Activated T-cell treated with anti-CD3 and anti-CD28 coated beads for 48 hours (primary cell): ENCODE results near the gene KIRREL1.

ENCODE experiments used
- DNase-seq: peaks from one replicate; pipeline ENCODE4 v3.0.0-alpha.2; 2020; ENCODE audit warnings: low read depth

Gene KIRREL1

DNA sequence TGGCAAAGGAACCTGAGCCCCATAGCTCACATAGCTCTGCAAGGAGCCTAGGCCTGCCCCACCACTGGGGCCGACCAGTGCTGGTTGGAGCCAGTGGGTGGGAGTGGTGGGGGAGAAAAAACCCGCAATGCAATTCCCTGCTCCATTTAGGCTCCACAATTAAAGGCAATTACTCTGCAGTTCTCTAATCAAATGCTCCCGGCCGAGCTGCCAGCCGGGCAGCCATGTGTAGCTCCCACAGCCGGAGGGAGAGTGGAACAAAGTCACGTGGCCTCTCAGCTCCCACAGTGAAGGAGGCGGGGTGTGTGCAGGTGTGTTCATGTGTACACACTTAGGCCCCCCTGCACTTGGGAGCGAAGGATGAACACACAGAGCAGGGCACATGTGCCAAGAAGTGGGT lies 81.6 kb downstream of the KIRREL1 start:
- no peak for DNase-seq

DNA sequence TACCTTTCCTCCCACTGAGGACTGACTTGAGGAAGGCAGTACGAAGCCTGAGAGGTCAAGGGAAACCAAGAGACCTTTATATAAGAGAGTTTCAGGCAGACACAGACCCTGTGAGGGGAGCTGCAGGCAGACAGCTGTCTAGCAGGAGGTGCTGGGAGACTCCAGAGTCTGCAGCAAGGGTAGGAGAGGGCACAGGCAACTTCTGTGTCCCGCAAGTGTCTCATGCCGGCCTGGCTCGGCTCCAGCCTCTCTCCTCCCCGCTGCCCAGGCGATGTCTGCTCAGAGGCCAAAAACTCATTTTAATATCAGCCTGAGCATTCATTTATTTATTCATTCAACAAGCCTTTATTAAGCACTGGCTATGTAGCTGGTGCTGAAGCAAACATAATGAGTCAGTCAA lies 83.0 kb downstream of the KIRREL1 start:
- no peak for DNase-seq

DNA sequence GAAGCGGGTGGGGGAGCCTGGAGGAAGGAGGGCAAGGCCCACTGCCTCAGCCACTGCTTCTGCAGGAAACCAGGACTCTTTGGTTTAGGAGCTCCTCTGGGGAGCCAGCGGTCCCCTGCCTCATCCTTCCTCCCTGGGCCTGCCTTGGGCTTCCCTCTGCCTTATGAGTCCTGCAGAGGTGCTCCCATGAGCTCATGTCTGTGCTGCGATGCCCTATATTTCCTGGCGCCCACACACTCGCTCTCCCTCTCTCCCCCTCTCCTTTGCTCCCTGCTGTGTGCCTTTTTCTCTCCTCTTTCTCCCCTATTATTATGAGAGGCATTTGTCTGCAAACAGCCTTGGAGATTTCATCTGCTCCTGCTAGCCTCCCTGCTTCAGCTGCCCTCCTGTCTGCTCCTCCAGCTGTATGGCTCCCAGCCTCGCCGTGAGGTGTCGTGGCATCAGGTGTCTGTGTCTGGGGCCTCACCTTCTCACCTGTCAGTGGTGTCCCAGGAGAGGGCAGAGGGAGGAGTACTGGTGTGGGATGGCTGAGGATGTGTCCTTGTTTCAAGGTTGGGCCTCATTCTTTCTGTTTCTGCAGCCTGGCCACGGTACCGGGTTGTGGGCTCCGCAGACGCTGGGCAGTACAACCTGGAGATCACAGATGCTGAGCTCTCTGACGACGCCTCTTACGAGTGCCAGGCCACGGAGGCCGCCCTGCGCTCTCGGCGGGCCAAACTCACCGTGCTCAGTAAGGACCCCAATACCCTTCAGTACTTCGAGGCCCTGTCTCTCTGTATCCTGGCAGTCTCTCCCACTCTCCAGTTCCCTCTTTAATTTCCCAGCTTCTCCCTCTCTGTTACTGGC lies 84.2 kb downstream of the KIRREL1 start:
- no peak for DNase-seq

DNA sequence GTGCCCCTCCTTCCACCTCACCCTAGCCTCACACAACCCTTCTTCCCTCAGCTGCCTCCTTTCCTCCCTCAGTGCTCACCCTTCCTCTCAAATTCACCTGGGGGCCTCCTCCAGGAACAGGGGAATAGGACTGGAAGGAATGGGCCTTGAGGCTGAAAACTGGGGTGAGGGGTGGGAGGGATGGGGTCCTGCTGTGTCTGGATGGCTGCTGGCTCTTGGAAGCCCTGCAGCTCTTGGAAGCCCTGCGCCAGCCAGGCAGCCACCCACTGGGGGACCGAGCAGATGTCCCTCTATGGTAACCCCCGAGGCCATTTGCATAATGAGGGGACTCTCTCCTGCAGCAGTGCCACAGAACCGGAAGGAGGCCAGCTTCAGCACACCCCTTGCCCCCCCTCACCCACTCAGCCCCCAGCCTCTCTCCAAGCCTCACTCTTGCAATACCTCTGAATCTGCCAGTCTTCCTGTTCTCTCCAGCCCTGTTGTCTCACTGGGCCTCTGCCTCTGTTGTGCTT lies 85.2 kb downstream of the KIRREL1 start:
- DNase-seq = no peak

DNA sequence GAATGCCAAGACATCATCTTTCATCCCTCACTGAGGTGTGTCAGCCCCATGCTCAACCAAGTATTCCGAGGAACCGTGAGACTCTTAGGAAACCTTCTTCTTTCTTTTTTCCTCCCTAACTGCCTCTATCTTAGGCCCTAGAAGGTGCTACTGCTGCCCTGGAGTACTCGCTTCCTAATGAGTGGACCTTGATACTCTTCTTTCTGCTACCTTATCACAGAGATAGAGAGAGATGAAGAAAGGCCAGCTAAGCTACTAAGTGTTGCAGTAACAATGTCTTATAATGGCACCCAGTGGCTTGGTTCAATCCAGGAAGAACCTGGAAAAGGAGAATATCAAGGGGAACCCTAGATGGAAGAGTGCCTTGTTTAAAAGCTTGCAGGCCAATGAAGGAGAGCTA lies 86.6 kb downstream of the KIRREL1 start:
- DNase-seq = no peak

DNA sequence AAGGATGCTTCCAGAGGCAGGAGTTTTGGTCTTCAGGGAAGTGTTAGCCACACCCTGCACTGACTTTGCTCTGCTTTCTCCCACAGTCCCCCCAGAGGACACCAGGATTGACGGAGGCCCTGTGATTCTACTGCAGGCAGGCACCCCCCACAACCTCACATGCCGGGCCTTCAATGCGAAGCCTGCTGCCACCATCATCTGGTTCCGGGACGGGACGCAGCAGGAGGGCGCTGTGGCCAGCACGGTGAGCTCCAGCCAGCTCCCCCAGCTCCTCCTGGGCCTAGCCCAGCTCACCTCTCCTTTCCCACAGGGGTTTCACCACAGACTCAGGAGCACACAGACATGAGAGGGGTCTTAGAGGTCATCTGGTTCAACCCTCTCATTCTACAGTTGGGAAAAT lies 90.9 kb downstream of the KIRREL1 start:
- no peak for DNase-seq

DNA sequence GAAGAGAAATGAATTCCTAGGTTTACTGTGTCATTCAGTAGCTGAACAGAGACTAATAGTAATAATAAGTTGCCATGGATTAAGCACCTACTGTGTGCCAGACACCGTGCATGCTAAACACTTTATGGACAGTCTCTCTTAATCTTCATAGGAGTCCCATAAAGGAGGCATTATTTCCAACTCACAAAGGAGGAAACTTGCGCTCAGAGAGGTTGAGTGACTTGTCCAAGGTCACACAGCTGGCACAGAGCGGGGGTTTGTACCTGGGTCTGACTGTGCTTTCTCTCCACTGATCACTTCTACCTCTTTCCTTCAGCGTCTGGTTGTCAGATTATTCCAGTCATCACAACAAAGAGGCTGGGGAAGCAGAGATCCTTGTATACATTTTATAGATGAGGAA lies 91.3 kb downstream of the KIRREL1 start:
- no peak for DNase-seq

DNA sequence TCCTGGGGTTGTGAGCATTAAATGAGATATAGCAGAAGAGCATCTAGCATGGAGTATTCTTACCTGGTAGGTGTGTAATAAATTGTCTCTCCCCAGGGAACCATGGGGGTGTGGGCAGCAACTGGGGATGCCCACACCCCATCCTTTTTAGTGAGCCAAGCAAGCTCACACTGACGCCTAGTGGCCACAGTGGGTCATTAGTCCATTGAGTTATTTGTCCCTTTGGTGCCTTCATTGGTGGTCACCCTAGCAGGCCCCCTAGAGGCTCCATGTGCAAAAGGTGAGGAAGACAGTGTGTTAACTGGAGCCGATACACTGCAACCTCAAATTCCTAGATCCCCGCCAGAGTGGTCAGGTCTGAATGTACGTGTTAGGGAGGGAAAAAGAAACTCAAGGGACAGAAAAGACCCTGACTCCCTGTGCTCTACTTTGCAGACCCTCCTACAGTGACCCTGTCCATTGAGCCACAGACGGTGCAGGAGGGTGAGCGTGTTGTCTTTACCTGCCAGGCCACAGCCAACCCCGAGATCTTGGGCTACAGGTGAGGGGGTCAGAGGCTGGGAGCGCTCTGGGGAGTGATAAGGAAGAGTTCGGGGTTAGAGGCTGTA lies 94.0 kb downstream of the KIRREL1 start:
- peak; percentile 15 for DNase-seq

DNA sequence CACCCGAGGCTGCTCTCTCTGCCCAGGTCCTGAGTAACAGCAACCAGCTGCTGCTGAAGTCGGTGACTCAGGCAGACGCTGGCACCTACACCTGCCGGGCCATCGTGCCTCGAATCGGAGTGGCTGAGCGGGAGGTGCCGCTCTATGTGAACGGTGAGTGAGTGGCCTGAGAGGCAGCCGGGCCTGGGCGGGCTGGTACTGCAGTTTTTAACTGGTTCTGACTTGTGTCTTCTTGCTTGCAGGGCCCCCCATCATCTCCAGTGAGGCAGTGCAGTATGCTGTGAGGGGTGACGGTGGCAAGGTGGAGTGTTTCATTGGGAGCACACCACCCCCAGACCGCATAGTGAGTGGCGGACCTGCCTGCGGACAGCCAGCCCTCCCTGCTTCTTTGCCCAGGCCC lies 96.0 kb downstream of the KIRREL1 start:
- no peak for DNase-seq

DNA sequence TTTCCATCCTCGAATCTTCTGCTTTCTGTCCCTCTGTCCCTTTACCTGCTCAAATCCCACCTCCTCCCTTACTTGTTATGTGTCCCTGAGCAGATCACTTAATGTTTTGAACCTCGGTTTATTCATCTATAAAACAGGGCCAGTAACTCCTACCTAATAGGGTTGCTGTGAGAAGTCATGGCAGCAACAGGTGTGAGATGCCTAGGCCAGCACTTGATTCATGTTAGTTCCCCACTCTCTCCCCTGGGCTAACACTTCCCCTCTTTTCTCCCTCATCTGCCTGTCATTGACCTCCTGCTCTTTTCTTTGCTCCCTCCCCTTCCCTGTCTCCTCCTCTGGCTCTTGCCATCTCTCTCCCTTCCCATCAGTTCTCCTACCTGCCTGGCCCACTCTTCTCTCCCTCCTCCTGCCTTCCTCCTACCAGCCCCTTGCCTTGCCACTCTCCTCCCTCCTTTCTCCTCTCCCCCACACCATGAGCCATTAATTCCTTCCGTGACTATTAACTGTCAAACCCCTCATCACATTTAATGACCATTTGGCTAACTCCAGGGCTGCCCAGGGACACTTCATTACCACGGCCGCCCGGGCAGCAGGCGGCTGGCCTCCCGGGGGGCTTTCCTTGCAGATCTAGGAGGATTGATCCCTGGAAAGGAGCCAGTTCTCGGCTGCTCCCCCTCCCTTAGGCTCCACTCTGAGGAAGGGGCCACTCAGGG lies 96.6 kb downstream of the KIRREL1 start:
- no peak for DNase-seq

DNA sequence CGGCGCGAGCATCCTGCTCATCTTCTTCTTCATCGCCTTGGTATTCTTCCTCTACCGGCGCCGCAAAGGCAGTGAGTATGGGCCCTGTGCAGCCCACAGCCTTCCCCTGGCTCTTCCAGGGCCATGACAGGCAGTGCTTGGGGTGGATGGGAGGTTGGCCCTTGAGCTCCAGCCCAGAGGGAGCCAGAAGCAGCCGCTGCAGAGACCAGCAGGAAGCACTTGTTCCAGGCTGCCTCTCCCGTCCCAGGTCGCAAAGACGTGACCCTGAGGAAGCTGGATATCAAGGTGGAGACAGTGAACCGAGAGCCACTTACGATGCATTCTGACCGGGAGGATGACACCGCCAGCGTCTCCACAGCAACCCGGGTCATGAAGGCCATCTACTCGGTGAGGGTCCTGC lies 99.9 kb downstream of the KIRREL1 start:
- no peak for DNase-seq

DNA sequence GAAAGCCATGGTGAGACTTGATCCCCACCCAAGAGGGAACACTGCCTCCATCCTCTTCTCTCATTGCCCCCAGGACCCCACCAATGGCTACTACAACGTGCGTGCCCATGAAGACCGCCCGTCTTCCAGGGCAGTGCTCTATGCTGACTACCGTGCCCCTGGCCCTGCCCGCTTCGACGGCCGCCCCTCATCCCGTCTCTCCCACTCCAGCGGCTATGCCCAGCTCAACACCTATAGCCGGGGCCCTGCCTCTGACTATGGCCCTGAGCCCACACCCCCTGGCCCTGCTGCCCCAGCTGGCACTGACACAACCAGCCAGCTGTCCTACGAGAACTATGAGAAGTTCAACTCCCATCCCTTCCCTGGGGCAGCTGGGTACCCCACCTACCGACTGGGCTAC lies 101.1 kb downstream of the KIRREL1 start:
- DNase-seq = no peak

DNA sequence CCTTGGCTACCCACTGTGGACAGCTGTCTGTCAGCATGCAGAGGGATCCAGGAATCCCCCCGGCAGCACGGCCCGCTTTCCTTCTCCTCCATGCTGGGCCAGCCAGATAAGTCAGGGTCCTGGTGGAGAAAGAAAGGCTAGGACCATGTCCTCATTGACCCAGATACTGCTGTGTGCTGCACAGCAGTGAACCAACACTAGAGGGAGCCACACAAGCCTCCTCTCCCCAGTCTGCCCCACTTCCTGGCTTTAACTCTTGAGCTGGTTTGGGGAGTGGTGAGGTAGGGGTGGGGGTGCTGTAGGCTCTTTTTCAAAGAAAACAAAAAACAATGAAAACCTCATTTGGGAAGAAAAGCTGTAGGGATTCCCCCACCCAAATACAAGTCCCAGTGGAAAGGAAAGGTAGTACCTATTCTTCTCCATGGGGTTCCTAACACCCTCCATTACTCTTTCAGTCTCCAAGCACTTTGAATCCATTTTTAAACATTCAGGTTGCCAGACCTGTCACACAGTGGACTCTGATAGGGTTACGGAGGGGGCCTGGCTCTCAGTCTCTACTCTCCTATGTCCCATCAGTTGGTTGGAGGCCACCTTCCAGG lies 102.4 kb downstream of the KIRREL1 start:
- DNase-seq = no peak

DNA sequence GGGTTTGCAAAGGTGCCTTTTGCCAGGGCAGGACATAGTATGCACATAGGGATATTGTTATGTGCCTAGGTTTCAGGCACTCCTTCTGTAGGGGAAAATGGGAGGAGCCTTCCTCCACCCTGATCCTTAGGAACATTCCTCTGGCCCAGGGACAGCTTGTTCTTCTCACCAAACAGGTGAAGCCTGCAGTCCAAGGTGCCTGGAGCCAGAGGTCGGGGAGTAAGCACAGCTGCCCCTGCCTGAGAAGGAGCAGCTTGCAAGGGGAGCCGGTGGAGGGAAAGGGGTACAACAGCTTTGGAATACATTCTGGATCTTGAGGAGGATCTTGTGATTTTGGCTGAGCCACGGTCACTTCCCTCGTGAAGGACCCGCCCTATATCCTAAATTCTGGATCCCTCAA lies 104.8 kb downstream of the KIRREL1 start:
- no peak for DNase-seq

DNA sequence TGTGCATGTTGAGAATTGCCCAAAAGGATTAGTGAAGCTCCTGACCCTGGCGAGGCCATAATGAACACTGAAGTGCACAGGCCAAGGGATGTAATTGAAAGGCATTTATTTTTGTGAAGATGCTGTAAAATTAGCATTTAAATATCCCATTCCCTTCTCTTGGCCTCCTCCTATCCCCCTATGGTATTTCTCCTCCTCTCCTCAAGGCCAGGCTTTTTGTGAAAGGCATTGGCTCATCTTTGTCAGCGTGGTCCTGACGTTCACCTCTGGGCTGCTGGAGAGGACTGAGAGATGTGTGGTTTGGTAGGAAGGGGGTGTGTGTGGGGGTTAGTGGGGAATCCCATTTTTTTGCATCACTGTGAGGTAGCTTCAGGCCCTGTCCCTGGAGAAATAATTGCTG lies 105.7 kb downstream of the KIRREL1 start:
- DNase-seq = no peak

DNA sequence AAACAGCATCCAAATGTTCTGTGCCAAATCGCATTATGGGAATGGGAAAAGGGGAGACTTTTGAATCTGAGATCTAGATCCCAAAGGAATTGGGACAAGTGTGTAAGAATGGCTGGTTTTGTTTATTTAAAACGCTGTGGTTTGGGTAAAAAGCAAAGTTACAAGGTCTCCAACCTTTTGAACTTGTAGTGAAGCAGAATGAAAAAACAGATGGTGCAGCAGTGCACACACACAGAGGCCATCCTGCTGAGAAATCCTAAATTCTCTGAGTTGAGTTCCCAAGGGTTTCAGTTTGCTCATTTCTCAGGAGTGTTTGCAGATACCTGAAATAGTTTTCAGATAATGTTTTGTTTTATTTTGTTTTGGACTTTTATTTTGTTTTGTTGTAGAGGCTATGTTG lies 107.1 kb downstream of the KIRREL1 start:
- no peak for DNase-seq

DNA sequence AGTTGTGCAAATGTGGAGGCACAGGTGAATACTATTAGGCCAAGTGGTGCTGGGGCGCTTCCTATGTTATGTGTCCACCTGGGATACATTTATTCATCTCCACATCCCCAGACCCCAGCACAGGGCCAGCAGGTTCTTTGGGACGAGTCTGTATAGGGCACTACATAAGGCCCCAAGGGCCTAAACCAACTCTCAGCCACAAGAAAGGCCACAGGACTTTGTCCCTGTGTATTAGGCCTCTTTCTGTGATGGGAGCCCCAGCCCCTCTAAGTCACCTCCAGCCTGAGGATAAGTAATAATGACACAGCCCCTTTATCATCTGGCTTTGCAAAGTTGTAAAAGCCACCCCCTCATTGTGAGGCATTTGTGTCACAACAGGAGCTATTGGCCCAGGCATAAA lies 108.0 kb downstream of the KIRREL1 start:
- no peak for DNase-seq

DNA sequence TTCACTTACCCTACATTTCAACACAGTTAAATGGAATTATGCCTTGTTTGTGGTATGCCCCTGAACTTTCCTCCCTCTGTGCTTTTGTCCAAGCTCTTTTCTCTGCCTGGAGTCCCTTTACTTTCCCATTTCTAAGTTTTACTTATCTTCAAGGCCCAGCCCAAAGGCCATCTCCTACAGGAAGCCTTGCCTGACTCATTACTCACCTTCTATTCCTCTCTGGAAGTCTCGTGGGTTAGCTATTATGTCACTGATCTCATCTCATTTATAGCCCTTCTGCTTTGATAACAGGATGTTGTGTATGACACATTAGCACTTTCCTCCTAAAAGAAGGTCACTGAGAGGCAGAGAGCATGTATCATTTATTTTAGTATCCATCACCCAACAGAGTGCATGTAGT lies 108.5 kb downstream of the KIRREL1 start:
- DNase-seq = no peak

DNA sequence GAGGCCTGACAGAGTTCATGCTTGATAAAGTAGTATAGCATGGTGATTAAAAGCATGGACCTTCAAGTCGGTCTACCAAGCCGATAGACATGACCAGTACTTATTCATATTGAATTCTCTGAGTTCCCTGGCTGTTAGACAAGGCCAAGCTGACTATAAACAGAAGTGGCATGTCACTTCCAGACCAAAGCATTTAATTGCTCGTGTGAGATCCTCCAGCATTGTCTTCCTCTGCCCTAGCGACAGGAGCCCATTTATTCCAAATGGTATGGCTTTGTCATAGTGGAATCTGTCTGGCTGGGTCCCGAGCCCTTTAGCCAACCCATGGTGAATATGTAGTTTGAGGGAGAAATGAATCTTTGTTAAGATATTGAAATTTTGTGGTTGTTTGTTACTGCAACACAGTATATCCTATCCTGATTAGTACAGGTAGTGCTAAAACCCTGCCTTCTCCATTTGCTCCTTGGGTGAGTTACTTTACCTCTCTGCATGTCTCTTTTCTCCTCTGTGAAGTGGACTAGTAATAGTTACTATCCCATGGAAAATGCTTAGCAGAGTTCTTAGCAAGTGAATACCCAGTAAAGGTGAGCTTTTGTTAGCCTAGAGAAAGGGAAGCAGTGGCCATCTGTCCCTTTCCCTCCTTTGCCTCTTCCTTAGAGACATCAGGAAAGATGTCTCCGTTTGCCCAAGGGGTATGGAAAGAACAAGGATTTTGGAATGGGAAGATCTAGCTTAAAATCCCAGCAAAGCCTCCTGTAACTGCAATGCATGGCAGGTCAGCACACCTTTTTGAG lies 109.6 kb downstream of the KIRREL1 start:
- no peak for DNase-seq

DNA sequence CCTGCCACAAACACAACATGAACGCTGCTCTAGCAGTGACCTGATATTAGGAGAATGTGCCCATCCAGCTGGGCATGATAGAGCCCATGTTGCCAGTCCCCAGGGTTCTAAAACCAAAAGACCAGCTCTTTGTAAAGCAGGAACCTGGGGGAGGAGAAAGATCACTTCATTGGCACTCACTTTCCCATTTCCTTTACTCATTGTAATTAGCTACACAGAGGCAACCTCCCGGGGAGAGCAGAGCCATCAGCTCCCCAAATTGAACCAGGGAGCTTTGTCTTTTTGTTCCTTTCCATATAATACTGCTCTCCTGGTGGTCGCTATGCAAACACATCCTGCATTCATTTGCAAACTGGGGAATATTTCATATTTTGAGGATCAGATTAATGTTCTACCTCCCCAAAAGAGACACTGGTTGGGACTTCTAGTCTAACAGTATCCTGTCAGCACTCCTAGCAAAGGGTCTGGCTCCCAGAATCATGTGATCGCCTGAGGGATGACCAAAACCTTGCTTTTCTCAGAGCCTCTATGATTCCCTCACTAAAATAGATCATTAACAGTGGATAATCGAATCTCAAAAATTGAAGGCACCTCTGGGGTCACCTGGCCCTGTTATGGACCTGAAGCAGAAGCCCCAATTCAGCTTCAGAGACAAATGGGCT lies 110.5 kb downstream of the KIRREL1 start:
- DNase-seq = no peak

DNA sequence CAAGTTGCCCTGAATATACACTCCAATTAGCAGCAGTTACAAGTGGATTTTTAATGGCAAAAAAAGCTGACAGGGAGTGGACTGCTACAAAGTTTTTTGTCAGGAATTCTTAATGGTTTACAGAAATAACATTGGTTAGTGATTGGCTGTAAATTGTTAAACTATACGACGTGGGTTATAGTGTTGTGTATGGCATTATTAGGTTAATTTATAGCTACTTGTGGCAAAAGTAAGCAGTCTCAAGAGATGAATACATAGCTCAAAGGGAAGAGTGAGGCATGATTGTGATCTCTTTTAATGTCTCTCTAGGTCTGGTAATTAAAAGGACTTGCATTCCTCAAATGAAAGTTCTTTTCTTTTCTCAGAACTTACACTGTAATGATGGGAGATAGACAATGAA lies 111.4 kb downstream of the KIRREL1 start:
- DNase-seq = no peak
